K562 (cell line): Measurements from ENCODE around the gene PELI1. TPM values are rescaled to one million over a fixed set of nuclear protein-coding genes. Genes with fewer than 3 reads are reported as not detected.

Experiments used
- ATAC-seq: fragments of 200-7000 bp; cut with Tn5 transposase; 3 replicates; pipeline ENCODE4 v1.9.1; 2020; ENCODE audit warnings: moderate library complexity
- BruUV-seq: library from RNA; stranded (reverse); fragments of 400-500 nt; replicated peaks from 2 replicates; lab custom pipeline; 2021; lab: Mats Ljungman, UMichigan
- CTCF ChIA-PET: fragments of 300-600 bp; formaldehyde crosslinking; extraction: SDS; loops from one replicate; lab custom pipeline; 2021; ENCODE audit warnings: low intra/inter-chr PET ratio; lab: Yijun Ruan, JAX
- POLR2A ChIA-PET: fragments of 300-600, 350-650 bp; sonication (Branson Sonifier 250); formaldehyde crosslinking; extraction: SDS; loops from one replicate; lab custom pipeline; 2021; ENCODE audit warnings: antibody characterized with exemption, inconsistent platforms; lab: Yijun Ruan, JAX
- DNase-seq, 4 experiments: peaks; one replicate each; pipeline versions ENCODE4 v3.0.0 to v3.0.0-alpha.2; 2011 to 2018; ENCODE audit warnings: low spot score in 3 of 4, mixed read lengths in 3 of 4; ENCODE audit errors: extremely low read depth in 1 of 4
- FAIRE-seq: peaks from 2 replicates; lab custom pipeline; 2011; peaks lifted over from hg19 to GRCh38; lab: Jason Lieb, UNC
- H2AFZ ChIP-seq: 2 replicates; pipeline ENCODE4 v1.6.0; 2011; ENCODE audit warnings: low read depth, low read length, control low read depth, inconsistent platforms
- H3K27ac ChIP-seq: fragments of 200-600 bp; 3 replicates; pipeline ENCODE4 v1.8.0; 2011; ENCODE audit warnings: low read depth, mild to moderate bottlenecking, control low read depth, inconsistent platforms, low read length, moderate library complexity, mixed read lengths; ENCODE audit errors: extremely low read depth
- H3K27me3 ChIP-seq, 2 experiments: fragments of 300-600 bp in 1 of 2; 2 replicates in 1 of 2; 3 replicates in 1 of 2; pipeline versions ENCODE4 v1.6.0 to v1.8.0; 2011; ENCODE audit warnings: inconsistent platforms in 2 of 2, low read length in 2 of 2, mild to moderate bottlenecking in 1 of 2, mixed read lengths in 1 of 2, moderate library complexity in 1 of 2; ENCODE audit not compliant: control insufficient read depth in 2 of 2, insufficient read depth in 2 of 2
- H3K36me3 ChIP-seq: fragments of 300-600 bp; 3 replicates; pipeline ENCODE4 v1.8.0; 2011; ENCODE audit warnings: mild to moderate bottlenecking, low read length, inconsistent platforms; ENCODE audit not compliant: control insufficient read depth, insufficient read depth
- H3K4me1 ChIP-seq, 2 experiments: fragments of 200-600 bp in 1 of 2; replicated peaks in 1 of 2; 2 replicates in 1 of 2; 3 replicates in 1 of 2; pipeline versions ENCODE4 v1.5.1 to v1.8.0; 2011; ENCODE audit warnings: inconsistent platforms in 2 of 2, low read length in 2 of 2, mild to moderate bottlenecking in 1 of 2, mixed read lengths in 1 of 2, moderate library complexity in 1 of 2; ENCODE audit not compliant: control insufficient read depth in 2 of 2, insufficient read depth in 2 of 2
- H3K4me2 ChIP-seq: 2 replicates; pipeline ENCODE4 v1.6.1; 2011; ENCODE audit warnings: low read length, control low read depth, inconsistent platforms, mixed read lengths; ENCODE audit not compliant: insufficient read depth
- H3K4me3 ChIP-seq: fragments of 200-600 bp; sonication (generic), shearing (Covaris generic); 2 replicates; pipeline ENCODE4 v1.5.1; 2016; ENCODE audit warnings: control low read depth, inconsistent platforms
- H3K79me2 ChIP-seq: fragments of 200-600 bp; 3 replicates; pipeline ENCODE4 v1.8.0; 2011; ENCODE audit warnings: low read length, inconsistent platforms; ENCODE audit not compliant: control insufficient read depth, insufficient read depth
- H3K9ac ChIP-seq, 2 experiments: 2 replicates each; pipeline versions ENCODE4 v1.6.0 to v1.6.1; 2011; ENCODE audit warnings: low read depth in 2 of 2, low read length in 2 of 2, control low read depth in 1 of 2, inconsistent platforms in 1 of 2, mild to moderate bottlenecking in 1 of 2, mixed read lengths in 1 of 2; ENCODE audit not compliant: insufficient read depth in 1 of 2
- H3K9me1 ChIP-seq: one replicate; pipeline ENCODE4 v1.6.0; 2011; ENCODE audit warnings: inconsistent platforms, mild to moderate bottlenecking, low read length, moderate library complexity; ENCODE audit not compliant: control insufficient read depth, insufficient read depth
- H3K9me3 ChIP-seq: replicated peaks from 2 replicates; pipeline ENCODE4 v1.5.1; 2011; ENCODE audit warnings: low read depth, low read length, inconsistent platforms; ENCODE audit not compliant: control insufficient read depth, insufficient read depth
- H4K20me1 ChIP-seq: replicated peaks from 2 replicates; pipeline ENCODE4 v1.6.1; 2011; ENCODE audit warnings: low read length, inconsistent platforms, mixed read lengths; ENCODE audit not compliant: control insufficient read depth, insufficient read depth
- CLOCK ChIP-seq: fragments of 250-450 bp; sonication (Bioruptor Pico); IDR thresholded peaks from 2 replicates; pipeline ENCODE4 v1.4.0; 2020; ENCODE audit warnings: mild to moderate bottlenecking, moderate library complexity, borderline replicate concordance
- DIDO1 ChIP-seq: fragments of 450-650 bp; IDR thresholded peaks from 2 replicates; pipeline ENCODE4 v1.6.1; 2016; ENCODE audit warnings: low read depth, missing biosample characterization, missing genetic modification characterization
- ELF1 ChIP-seq: fragments of 200-800 bp; sonication (Bioruptor generic); IDR thresholded peaks from 2 replicates; pipeline ENCODE4 v1.6.1; 2016; ENCODE audit warnings: missing genetic modification characterization, missing compliant biosample characterization
- ETV6 ChIP-seq, 3 experiments: fragments of 150-350 bp in 1 of 3; sonication (generic) in 1 of 3; formaldehyde crosslinking in 1 of 3; IDR thresholded peaks; 2 replicates each; pipeline versions ENCODE4 v1.6.1 to v1.8.0; 2014 to 2022; ENCODE audit warnings: borderline replicate concordance in 2 of 3, low read depth in 2 of 3, antibody characterized with exemption in 1 of 3, low read length in 1 of 3, mild to moderate bottlenecking in 1 of 3, missing genetic modification reagents in 1 of 3
- IRF1 ChIP-seq: sonication (generic); formaldehyde crosslinking; IDR thresholded peaks from 2 replicates; pipeline ENCODE4 v1.8.0; 2022; ENCODE audit warnings: missing genetic modification reagents, mild to moderate bottlenecking, borderline replicate concordance
- NELFE ChIP-seq: IDR thresholded peaks from 2 replicates; pipeline ENCODE4 v1.6.1; 2011; ENCODE audit warnings: mild to moderate bottlenecking; ENCODE audit not compliant: insufficient read depth, insufficient read length
- NFXL1 ChIP-seq: fragments of 450-650 bp; formaldehyde crosslinking; IDR thresholded peaks from 2 replicates; pipeline ENCODE4 v1.4.0; 2021; ENCODE audit warnings: mild to moderate bottlenecking
- PTTG1 ChIP-seq: fragments of 450-650 bp; IDR thresholded peaks from 2 replicates; pipeline ENCODE4 v1.6.1; 2016; ENCODE audit warnings: low read depth, mild to moderate bottlenecking, missing genetic modification characterization, missing compliant biosample characterization
- SIN3B ChIP-seq: fragments of 450-650 bp; IDR thresholded peaks from 2 replicates; pipeline ENCODE4 v1.6.1; 2017; ENCODE audit warnings: low read depth, mild to moderate bottlenecking, moderate library complexity
- SMARCC2 ChIP-seq: fragments of 450-650 bp; IDR thresholded peaks from 2 replicates; pipeline ENCODE4 v1.6.1; 2017; ENCODE audit warnings: antibody characterized with exemption, moderate library complexity, mild to moderate bottlenecking, low read depth
- SP1 ChIP-seq: sonication (generic); formaldehyde crosslinking; IDR thresholded peaks from 2 replicates; pipeline ENCODE4 v1.8.1; 2022; ENCODE audit warnings: mild to moderate bottlenecking, missing genetic modification reagents
- ZNF77 ChIP-seq: fragments of 250-450 bp; sonication (Bioruptor Pico); IDR thresholded peaks from 2 replicates; pipeline ENCODE4 v1.5.0; 2020
- WGBS: fragments of 100-300 bp; shearing (Covaris generic); methylation state at CpG from one replicate; pipeline ENCODE4 v1.1.6; 2016; ENCODE audit warnings: low coverage, mixed read lengths; ENCODE audit not compliant: insufficient coverage; ENCODE audit errors: missing lambda C conversion rate; 5-methylcytosine and 5-hydroxymethylcytosine counted together
- in situ Hi-C: fragments of 300-500 bp; cut with MboI; formaldehyde crosslinking; loops from 4 replicates; pipeline ENCODE4 v1.15.0; 2018; ENCODE audit warnings: inconsistent platforms, mixed read lengths
- intact Hi-C: fragments of 100-400 bp; cut with micrococcal nuclease; formaldehyde crosslinking; loops from 2 replicates; pipeline ENCODE4 v1.14.2; 2022
- polyA plus RNA-seq, 8 experiments: library from polyadenylated mRNA; depleted of rRNA in 4 of 8; stranded (reverse) in 5 of 8; unstranded in 3 of 8; fragments of >200 nt; fragmentation: Nextera tagmentation in 2 of 8; fragmentation: Illumina TruSeq in 1 of 8; extraction: Ambion mirVana in 2 of 8; extraction: Trizol in 1 of 8; gene quantifications; 2 replicates each; pipeline versions ENCODE4 v1.2.1 to v1.2.3, GENCODE V29; 2011 to 2014; ENCODE audit warnings: inconsistent platforms in 1 of 8, missing spikeins in 1 of 8
- total RNA-seq, 7 experiments: library from RNA; depleted of rRNA in 6 of 7; stranded (reverse); fragments of >200 nt in 6 of 7; fragmentation: Illumina TruSeq in 2 of 7; extraction: Trizol in 2 of 7; gene quantifications; 2 replicates each; pipeline versions ENCODE4 v1.2.1 to v1.2.3, GENCODE V29; 2011 to 2021; ENCODE audit warnings: low replicate concordance in 1 of 7
- TF ChIP-seq, protein P1 (sequence below): IDR thresholded peaks from 3 replicates; pipeline ENCODE4 v1.6.1; 2011; ENCODE audit warnings: borderline replicate concordance, mild to moderate bottlenecking, moderate library complexity; ENCODE audit not compliant: insufficient read length; ENCODE audit errors: extremely low read depth

The PELI1 gene
- total and polyA plus RNA-seq, 9 of the 15 experiments (the other 6 are each of a cell fraction or from before 2014, with no cell fraction given) = 3.3 to 19.2 (median 12.5) TPM

DNA sequence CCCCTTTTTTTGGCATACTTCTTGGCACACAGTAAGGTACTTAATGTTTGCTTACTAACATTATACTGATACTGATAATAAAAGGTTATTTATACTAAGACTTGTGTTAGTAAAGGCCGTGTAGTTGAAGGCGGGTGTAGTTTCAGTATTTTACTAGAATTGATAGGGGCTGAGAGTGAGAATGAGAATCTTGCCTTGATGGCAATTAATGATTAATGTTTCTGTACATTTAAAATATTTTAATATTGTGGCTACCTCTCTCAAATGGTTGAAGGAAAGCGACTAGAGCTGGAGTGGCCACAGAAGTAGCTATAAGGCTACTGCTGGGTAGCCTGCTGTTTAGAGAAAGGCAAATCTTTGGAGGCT lies 29.3 kb downstream of the PELI1 start:
- Histone ChIP-seq H3K4me1 (peaks cover 0 to 18% of the 10 kb centered on the region in 2 experiments; a peak in 2 of 5 replicates), H2AFZ (no peak overlapping the region), H3K27ac (no peak overlapping the region), H3K36me3 (no peaks in the 10 kb centered on the region), H3K4me2 (no peak overlapping the region), H3K4me3 (no peak overlapping the region), H3K9me1 (no peaks in the 10 kb centered on the region), H3K9ac (no peak overlapping the region), H3K79me2 (peaks cover 15% of the 10 kb centered on the region; the same call in 2 of the 3 replicates), H3K9me3 (no peaks in the 10 kb centered on the region), H4K20me1 (no peaks in the 10 kb centered on the region), H3K27me3 (no peaks in the 10 kb centered on the region)
- FAIRE-seq (no peak), DNase-seq (no peak), ATAC-seq (no peak)
- WGBS = 40% methylated on average over 3 of the region's 3 CpGs
- BruUV-seq = no TSS peak
- intact Hi-C loops = no loop called here
- no peak for TF ChIP-seq NFXL1 (CRISPR knock-in tag)
- TF ChIP-seq IRF1 (CRISPR knock-in tag) = no peak
- TF ChIP-seq ZNF77 (CRISPR knock-in tag) = no peak
- TF ChIP-seq CLOCK (CRISPR knock-in tag) = no peak
- no peak for TF ChIP-seq ETV6 (IDR thresholded peaks at IDR 0.05; ENCODE audit: borderline replicate concordance in 1 of 2, low read depth in 2 of 2, low read length in 1 of 2)
- no peak for TF ChIP-seq ETV6 (CRISPR knock-in tag; IDR thresholded peaks at IDR 0.05; ENCODE audit: borderline replicate concordance)
- TF ChIP-seq SP1 (CRISPR knock-in tag) = no peak
- no peak for TF ChIP-seq ELF1
- TF ChIP-seq DIDO1 = no peak
- TF ChIP-seq NELFE = no peak
- no peak for TF ChIP-seq SMARCC2
- TF ChIP-seq SIN3B = no peak
- TF ChIP-seq PTTG1 (tag) = no peak
- TF ChIP-seq, protein P1, sequence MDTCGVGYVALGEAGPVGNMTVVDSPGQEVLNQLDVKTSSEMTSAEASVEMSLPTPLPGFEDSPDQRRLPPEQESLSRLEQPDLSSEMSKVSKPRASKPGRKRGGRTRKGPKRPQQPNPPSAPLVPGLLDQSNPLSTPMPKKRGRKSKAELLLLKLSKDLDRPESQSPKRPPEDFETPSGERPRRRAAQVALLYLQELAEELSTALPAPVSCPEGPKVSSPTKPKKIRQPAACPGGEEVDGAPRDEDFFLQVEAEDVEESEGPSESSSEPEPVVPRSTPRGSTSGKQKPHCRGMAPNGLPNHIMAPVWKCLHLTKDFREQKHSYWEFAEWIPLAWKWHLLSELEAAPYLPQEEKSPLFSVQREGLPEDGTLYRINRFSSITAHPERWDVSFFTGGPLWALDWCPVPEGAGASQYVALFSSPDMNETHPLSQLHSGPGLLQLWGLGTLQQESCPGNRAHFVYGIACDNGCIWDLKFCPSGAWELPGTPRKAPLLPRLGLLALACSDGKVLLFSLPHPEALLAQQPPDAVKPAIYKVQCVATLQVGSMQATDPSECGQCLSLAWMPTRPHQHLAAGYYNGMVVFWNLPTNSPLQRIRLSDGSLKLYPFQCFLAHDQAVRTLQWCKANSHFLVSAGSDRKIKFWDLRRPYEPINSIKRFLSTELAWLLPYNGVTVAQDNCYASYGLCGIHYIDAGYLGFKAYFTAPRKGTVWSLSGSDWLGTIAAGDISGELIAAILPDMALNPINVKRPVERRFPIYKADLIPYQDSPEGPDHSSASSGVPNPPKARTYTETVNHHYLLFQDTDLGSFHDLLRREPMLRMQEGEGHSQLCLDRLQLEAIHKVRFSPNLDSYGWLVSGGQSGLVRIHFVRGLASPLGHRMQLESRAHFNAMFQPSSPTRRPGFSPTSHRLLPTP = no peak
- ChIA-PET CTCF (no interaction called here), POLR2A (interaction anchor here (1.4 kb wide), 1 partner anchor 13 kb away, joined by 5 read pairs; no protein-coding TSS in a partner anchor)
- in situ Hi-C loops = no loop called here
